GM12873 (cell line): ENCODE measurements around the gene COL15A1.

Experiments used
- TF ChIP-seq, protein P1 (sequence below): IDR thresholded peaks from 2 replicates; pipeline ENCODE4 v1.5.1; 2012; ENCODE audit warnings: low read depth, mild to moderate bottlenecking, moderate library complexity, low read length, control low read depth; ENCODE audit not compliant: insufficient read depth; ENCODE audit errors: missing control alignments

Gene COL15A1

DNA sequence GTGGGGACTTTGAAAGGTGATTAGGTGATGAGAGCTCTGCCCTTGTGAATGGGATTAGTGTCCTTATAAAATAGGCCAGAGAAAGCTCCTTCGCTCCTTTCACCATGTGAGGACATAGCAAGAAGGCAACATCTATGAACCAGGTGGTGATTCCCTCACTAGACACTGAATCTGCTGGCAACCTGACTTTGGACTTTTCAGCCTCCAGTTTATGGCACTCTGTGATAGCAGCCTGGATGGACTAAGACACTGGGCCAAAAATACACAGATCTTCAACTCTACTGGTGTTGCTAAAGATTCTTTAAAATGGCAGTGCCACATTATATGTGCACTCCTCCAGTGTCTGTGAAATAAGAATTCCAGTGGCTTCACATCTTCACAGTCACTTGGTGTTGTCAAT lies 41.2 kb upstream of the COL15A1 start:
- TF ChIP-seq, protein P1, sequence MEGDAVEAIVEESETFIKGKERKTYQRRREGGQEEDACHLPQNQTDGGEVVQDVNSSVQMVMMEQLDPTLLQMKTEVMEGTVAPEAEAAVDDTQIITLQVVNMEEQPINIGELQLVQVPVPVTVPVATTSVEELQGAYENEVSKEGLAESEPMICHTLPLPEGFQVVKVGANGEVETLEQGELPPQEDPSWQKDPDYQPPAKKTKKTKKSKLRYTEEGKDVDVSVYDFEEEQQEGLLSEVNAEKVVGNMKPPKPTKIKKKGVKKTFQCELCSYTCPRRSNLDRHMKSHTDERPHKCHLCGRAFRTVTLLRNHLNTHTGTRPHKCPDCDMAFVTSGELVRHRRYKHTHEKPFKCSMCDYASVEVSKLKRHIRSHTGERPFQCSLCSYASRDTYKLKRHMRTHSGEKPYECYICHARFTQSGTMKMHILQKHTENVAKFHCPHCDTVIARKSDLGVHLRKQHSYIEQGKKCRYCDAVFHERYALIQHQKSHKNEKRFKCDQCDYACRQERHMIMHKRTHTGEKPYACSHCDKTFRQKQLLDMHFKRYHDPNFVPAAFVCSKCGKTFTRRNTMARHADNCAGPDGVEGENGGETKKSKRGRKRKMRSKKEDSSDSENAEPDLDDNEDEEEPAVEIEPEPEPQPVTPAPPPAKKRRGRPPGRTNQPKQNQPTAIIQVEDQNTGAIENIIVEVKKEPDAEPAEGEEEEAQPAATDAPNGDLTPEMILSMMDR, result no peak

- TF ChIP-seq, protein P1, result no peak
Measured at GRCh38 chr9:98902925-98903324, 40.8 kb upstream of the COL15A1 start.

DNA sequence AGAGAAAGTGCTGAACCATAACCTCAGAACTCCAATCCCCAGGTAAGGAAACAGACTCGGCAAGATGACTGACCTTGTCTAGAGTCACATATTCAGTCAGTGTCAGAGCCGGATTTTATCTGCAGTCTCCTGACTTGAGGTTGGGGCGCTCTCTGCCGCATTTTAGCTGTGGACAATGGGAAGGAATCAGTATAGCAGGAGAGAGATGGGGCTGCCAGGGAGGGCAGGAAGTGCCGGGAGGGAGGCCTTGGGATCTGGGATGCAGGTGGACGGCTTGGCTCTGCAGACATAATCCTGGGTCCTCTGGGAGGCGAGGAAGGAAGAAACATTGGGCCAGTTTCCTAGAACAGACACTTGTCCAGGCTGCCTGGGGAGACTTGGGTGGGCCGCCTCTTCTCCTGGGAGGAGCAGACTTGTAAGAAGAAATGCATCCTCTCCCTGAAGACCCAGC lies 39.7 kb upstream of the COL15A1 start:
- TF ChIP-seq, protein P1, result no peak

GRCh38 chr9:98905015-98905414 lies 38.7 kb upstream of the COL15A1 start:
- TF ChIP-seq, protein P1, result no peak

DNA sequence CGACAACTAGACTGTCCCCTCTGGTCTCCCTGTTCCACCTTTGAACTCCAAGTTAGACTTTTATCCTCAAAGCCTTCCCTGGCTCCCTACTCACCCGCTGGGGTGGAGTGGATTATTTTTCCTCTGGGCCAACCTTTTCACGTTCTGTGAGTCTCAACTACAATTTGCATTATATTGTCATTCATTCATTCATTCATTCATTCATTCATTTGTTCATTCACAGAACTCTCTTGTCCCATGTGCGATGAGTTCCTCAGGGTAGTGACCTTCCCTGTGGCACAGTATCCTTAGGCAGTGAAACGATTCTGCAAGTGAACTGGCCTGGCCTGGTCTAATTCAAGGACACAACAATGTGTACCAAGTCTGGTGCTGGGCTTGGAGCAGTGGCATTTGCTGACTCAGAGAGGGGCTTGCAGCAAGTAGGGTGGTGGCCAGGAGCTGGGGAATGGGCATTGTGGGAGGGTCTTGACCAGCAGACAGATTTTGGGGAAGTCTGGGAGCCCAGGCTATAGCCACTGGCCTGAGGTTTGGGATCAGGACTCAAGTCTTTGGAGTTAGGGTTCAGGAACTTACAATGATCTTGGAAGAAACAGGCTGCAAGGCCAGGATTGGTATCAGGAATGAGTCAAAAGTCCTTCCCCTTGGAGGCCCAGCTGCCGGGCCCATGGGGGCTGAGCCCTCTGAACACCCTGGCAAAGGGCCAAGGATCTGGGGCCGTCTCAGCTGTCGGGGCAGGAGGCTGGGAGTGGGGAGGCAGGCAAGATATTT lies 37.2 kb upstream of the COL15A1 start:
- TF ChIP-seq, protein P1, result no peak

DNA sequence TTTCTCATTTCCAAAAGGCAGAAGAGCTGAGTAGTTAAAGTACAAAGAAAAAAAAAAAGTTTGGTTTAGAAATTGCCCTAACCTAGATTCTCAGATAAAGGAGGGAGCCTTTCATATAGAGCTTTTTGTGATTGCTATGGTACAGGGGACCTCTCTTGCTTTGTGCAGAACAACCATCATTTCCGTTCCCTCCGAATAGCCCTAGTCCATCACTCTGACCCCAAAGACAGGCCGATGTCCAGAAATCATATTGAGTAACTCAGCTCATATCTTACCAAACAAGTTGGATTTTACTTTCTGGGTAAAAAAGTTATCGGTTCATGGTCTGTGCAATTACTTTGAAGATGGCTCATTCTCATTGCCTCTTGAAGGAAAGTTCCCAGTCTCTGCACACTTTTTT lies 36.7 kb upstream of the COL15A1 start:
- TF ChIP-seq, protein P1, result no peak

DNA sequence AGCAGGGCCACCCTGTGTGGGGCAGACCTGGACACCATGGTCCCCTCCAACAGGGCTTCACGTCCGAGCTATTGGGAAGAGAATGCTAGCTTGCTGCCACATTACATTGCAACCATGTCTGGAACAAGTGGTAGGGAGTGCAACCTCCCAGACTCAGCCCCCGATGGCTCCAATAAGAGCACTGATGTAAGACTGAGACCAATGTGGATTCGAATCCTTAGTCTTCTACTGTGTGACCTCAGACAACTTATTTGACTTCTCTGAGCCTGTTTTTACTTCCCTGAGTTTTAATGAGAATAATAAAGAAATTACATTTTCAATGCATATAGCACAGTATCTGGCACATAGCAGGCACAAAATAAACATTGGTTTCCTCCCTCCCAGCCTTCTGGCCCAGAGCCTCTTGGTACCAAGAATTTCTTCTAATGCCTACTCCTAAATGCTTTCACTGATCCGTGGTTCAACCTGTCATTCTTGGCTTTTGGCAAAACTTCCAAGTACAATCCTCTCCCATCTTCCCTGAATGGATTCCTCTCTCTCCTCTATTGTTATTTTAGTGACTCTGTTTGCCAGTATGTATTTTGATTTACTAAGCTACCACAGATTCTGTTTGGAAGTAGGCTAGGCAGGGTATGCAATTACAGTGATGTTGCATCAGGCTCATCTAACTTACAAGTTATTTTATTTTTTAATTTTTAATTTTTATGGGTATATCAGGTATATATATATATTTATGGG lies 34.6 kb upstream of the COL15A1 start:
- TF ChIP-seq, protein P1, result no peak
